OCI-LY7 (cell line): ENCODE results near the gene MTA3.

ENCODE experiments used
- CTCF ChIP-seq: fragments of 200-600 bp; sonication (generic); conservative IDR thresholded peaks from 2 replicates; pipeline ENCODE4 v1.5.1; 2014; ENCODE audit warnings: mild to moderate bottlenecking, antibody characterized with exemption, low read length, moderate library complexity, mixed read lengths
- EZH2phosphoT487 ChIP-seq: fragments of 200-600 bp; sonication (generic); IDR thresholded peaks from 2 replicates; pipeline ENCODE4 v1.6.1; 2018; ENCODE audit warnings: low read depth, borderline replicate concordance, mild to moderate bottlenecking, mixed run types, antibody characterized with exemption, low read length, moderate library complexity, mixed read lengths

DNA sequence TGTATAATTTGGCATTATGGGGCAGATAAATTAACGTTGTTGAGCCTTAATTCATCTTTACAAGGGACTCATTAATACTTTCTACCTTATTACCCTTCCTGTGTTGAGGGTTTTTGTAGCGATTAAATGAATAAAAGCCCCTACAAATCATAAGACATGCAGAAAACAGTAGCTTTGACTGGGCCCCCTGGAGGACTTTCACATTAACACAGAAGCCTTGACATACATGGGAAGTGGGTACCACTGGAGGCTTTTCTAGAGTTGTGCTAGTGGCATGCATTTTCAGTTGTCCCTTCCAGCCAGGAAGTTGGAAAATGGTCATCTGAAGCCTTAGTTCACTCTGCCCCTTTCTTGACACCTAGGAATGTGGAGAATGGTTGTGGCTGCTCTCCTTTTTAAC lies 30.2 kb downstream of the MTA3 start:
- peak; percentile 73 for TF ChIP-seq CTCF
- no peak for TF ChIP-seq EZH2phosphoT487
